ENCODE results near the gene WDR55. TPM values are rescaled to one million over a fixed set of nuclear protein-coding genes. Genes with fewer than 3 reads are reported as not detected.

Gene WDR55
- total and polyA plus RNA-seq, 2 donors (not counting 1 experiment from before 2014, with no cell fraction given), result 43.4 to 44.7 TPM

GRCh38 chr5:140627972-140628371 lies 36.7 kb upstream of the WDR55 start:
- H3K9ac ChIP-seq (ENCODE audit: low read length), result no peak overlapping the region
- peaks cover 0 to 30% (median 12%) of the 10 kb centered on the region in 4 experiments for H3K27me3 ChIP-seq (replicated peaks in 1 of 4; ENCODE audit: control extremely low read depth in 1 of 4, control insufficient read depth in 3 of 4, insufficient read depth in 4 of 4, low read length in 3 of 4)
- no peak for ATAC-seq (ENCODE audit: low read depth)
- Mint-ChIP-seq H3K4me1 (peaks cover 13% of the 10 kb centered on the region), H3K27me3 (peaks cover 19% of the 10 kb centered on the region), H3K27ac (no peak overlapping the region), H3K4me3 (no peak overlapping the region), H3K9me3 (ENCODE audit: insufficient read depth) (peaks cover 3% of the 10 kb centered on the region)
- H4K20me1 ChIP-seq (ENCODE audit: control insufficient read depth, insufficient read depth, low read length, poor library complexity, severe bottlenecking), result no peaks in the 10 kb centered on the region
- ChIA-PET CTCF (no interaction called here), POLR2A (no interaction called here)
- H3K36me3 ChIP-seq (replicated peaks in 1 of 2; ENCODE audit: control extremely low read depth in 1 of 2, control insufficient read depth in 1 of 2, extremely low read depth in 1 of 2, insufficient read depth in 2 of 2, low read length in 1 of 2), result no peaks in the 10 kb centered on the region
- no peak overlapping the region for H3K4me2 ChIP-seq (replicated peaks; ENCODE audit: low read depth, low read length, poor library complexity, severe bottlenecking)
- H3K4me1 ChIP-seq (ENCODE audit: control insufficient read depth in 2 of 2, insufficient read depth in 2 of 2, low read length in 2 of 2), result peaks cover 11 to 14% of the 10 kb centered on the region in 2 donors
- intact Hi-C loops (cut with micrococcal nuclease), result no loop called here
- H3K79me2 ChIP-seq (ENCODE audit: control insufficient read depth, insufficient read depth, low read length), result no peaks in the 10 kb centered on the region
- H3K27ac ChIP-seq (ENCODE audit: low read length in 2 of 2), result no peak overlapping the region
- H2AFZ ChIP-seq (ENCODE audit: insufficient read depth, low read depth, low read length, poor library complexity, severe bottlenecking), result no peak overlapping the region
- no peak for DNase-seq
- peaks cover 0 to 13% (median 8%) of the 10 kb centered on the region in 3 donors for H3K9me3 ChIP-seq (ENCODE audit: control extremely low read depth in 1 of 3, control insufficient read depth in 2 of 3, insufficient read depth in 1 of 3, low read length in 2 of 3)
- H3K4me3 ChIP-seq (ENCODE audit: control extremely low read depth in 1 of 5, extremely low read depth in 1 of 5, insufficient read depth in 1 of 5, low read depth in 2 of 5, low read length in 4 of 5), result no peak overlapping the region
- 100% methylated on average over 2 of the region's 6 CpGs for WGBS (ENCODE audit: insufficient coverage)
- TF ChIP-seq CTCF (IDR thresholded peaks at IDR 0.05) (no peak), EZH2 (IDR thresholded peaks at IDR 0.05; ENCODE audit: borderline replicate concordance, insufficient read depth, low read depth, low read length, poor library complexity, severe bottlenecking) (no peak)

- POLR2A ChIA-PET, result no interaction called here
- CTCF ChIA-PET, result no interaction called here
Observed at GRCh38 chr5:140628711-140629110, 36.0 kb upstream of the WDR55 start.

More at GRCh38 chr5:140628711-140629110, 36.0 kb upstream of the WDR55 start:
- Histone ChIP-seq H3K4me1 (ENCODE audit: control insufficient read depth in 2 of 2, insufficient read depth in 2 of 2, low read length in 2 of 2) (peaks cover 16 to 19% of the 10 kb centered on the region in 2 donors), H3K9me3 (ENCODE audit: control extremely low read depth in 1 of 3, control insufficient read depth in 2 of 3, insufficient read depth in 1 of 3, low read length in 2 of 3) (peaks cover 0 to 13% (median 8%) of the 10 kb centered on the region in 3 donors), H3K79me2 (ENCODE audit: control insufficient read depth, insufficient read depth, low read length) (no peaks in the 10 kb centered on the region), H3K27me3 (replicated peaks in 1 of 4; ENCODE audit: control extremely low read depth in 1 of 4, control insufficient read depth in 3 of 4, insufficient read depth in 4 of 4, low read length in 3 of 4) (peaks cover 0 to 37% (median 14%) of the 10 kb centered on the region in 4 experiments), H4K20me1 (ENCODE audit: control insufficient read depth, insufficient read depth, low read length, poor library complexity, severe bottlenecking) (no peaks in the 10 kb centered on the region), H3K36me3 (replicated peaks in 1 of 2; ENCODE audit: control extremely low read depth in 1 of 2, control insufficient read depth in 1 of 2, extremely low read depth in 1 of 2, insufficient read depth in 2 of 2, low read length in 1 of 2) (no peaks in the 10 kb centered on the region), H3K4me2 (replicated peaks; ENCODE audit: low read depth, low read length, poor library complexity, severe bottlenecking) (no peak overlapping the region), H3K4me3 (ENCODE audit: control extremely low read depth in 1 of 5, extremely low read depth in 1 of 5, insufficient read depth in 1 of 5, low read depth in 2 of 5, low read length in 4 of 5) (no peak overlapping the region), H2AFZ (ENCODE audit: insufficient read depth, low read depth, low read length, poor library complexity, severe bottlenecking) (no peak overlapping the region), H3K27ac (ENCODE audit: low read length in 2 of 2) (no peak overlapping the region), H3K9ac (ENCODE audit: low read length) (no peak overlapping the region)
- TF ChIP-seq EZH2 (IDR thresholded peaks at IDR 0.05; ENCODE audit: borderline replicate concordance, insufficient read depth, low read depth, low read length, poor library complexity, severe bottlenecking) (no peak), CTCF (IDR thresholded peaks at IDR 0.05) (no peak)
- WGBS (ENCODE audit: insufficient coverage), result 71% methylated on average over 1 of the region's 1 CpG
- Mint-ChIP-seq H3K27ac (no peak overlapping the region), H3K27me3 (peaks cover 19% of the 10 kb centered on the region), H3K4me3 (no peak overlapping the region), H3K4me1 (peaks cover 18% of the 10 kb centered on the region), H3K9me3 (ENCODE audit: insufficient read depth) (peaks cover 3% of the 10 kb centered on the region)
- intact Hi-C loops (cut with micrococcal nuclease), result no loop called here
- ATAC-seq (ENCODE audit: low read depth), result no peak
- no peak for DNase-seq
